Measurements from ENCODE around the gene IFI27.

IFI27 gene

GRCh38 chr14:94125659-94126418 is 15.3 kb downstream of the IFI27 start:
- TF ChIP-seq POLR2A (IDR thresholded peaks at IDR 0.05; ENCODE audit: low read depth, low read length) = no peak
- FAIRE-seq (no peak), DNase-seq (ENCODE audit: insufficient read length, low spot score) (no peak)

DNA sequence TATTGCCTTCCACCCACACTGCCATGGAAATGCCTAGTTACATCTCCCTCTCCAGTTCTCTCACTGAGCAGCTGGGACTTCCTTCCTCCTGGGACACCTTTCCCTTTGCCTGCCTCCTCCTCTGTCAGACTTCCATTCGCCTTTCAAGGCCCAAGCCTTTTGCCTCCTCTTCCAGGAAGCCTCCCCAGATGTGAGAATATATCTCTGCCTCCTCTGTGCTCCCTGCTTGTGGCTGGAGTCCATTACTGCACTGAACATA is 15.8 kb downstream of the IFI27 start:
- FAIRE-seq (no peak), DNase-seq (ENCODE audit: insufficient read length, low spot score) (no peak)
- no peak for TF ChIP-seq POLR2A (IDR thresholded peaks at IDR 0.05; ENCODE audit: low read depth, low read length)

- DNase-seq (ENCODE audit: insufficient read length, low spot score) = no peak
- TF ChIP-seq POLR2A (IDR thresholded peaks at IDR 0.05; ENCODE audit: low read depth, low read length) = no peak
- no peak for FAIRE-seq
These were observed 16.3 kb downstream of the IFI27 start for GRCh38 chr14:94126800-94127199.

- DNase-seq (ENCODE audit: insufficient read length, low spot score) (no peak), FAIRE-seq (no peak)
- TF ChIP-seq POLR2A (IDR thresholded peaks at IDR 0.05; ENCODE audit: low read depth, low read length) = no peak
These were observed 16.8 kb downstream of the IFI27 start for GRCh38 chr14:94127330-94127729.

GRCh38 chr14:94128216-94128839 is 17.8 kb downstream of the IFI27 start:
- DNase-seq (ENCODE audit: insufficient read length, low spot score) = no peak
- FAIRE-seq = no peak
- no peak for TF ChIP-seq POLR2A (IDR thresholded peaks at IDR 0.05; ENCODE audit: low read depth, low read length)

- DNase-seq (ENCODE audit: insufficient read length, low spot score) = peak; percentile 88
- TF ChIP-seq POLR2A (IDR thresholded peaks at IDR 0.05; ENCODE audit: low read depth, low read length) = peak; percentile 68
- FAIRE-seq = peak; percentile 89
These were observed 18.7 kb downstream of the IFI27 start, which contains the start of gene IFI27L2 for GRCh38 chr14:94129111-94129757. Gene IFI27L2, minus strand, starts transcription at chr14:94129604. Its CDS starts 40 bp downstream, at chr14:94129564.

DNA sequence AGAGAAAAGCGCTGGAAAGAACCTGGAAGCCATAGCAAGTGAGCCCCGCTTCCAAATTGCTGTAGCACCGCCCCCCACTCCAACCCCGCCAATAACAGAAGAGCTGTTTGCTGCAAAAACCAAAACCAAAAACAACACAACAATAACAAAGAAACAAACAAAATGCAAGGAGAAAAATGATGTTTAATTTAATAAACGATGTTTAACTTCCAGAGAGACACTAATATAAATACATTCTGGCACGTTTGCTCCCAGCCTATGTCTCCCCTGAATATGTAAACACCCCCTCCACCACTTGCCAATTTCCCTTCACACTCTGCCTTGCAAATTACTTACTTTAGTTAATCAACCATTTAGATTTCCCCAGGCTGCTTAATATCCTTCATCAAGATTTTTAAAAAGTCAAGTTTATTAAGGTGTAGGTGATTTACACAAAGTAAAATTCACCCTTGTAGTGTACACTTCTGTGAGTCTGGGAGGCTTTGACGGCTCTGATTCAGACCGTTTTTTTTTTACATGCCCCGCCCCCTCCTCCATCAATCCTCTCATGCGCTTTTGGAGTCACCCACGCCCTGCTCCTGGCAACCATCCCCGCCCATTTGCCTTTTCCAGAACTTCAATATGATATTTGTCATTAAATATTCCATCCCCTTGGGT is 19.4 kb downstream of the IFI27 start:
- TF ChIP-seq POLR2A (IDR thresholded peaks at IDR 0.05; ENCODE audit: low read depth, low read length) = no peak
- DNase-seq (ENCODE audit: insufficient read length, low spot score) (peak; percentile 36), FAIRE-seq (peak; percentile 86)

DNA sequence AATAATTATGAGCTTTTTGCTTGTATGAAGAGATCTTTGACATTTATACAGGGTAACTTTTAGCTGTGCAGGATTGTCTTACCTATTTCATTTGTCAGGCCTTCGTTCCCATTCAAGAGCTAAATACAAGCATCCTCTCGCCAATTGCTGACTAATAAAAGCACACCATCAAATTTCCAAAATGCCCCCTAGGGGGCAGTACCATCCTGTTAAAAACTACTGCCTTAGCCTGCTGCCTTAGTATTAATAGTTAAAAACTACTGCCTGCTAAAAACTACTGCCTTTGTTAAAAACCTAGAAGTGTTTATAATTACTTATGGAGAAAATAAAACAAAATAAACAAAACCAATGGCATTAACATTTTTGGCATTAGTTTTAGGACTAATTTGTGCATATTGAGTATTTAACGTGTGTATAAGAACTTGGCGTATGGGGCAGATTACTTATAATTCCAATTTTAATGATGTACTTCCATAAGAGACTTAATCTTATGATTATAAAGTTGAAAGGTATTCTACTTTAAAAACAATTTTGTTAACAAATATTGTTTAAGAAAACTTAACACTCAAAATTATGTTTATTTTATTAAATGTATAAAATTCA is 21.9 kb downstream of the IFI27 start:
- no peak for TF ChIP-seq POLR2A (IDR thresholded peaks at IDR 0.05; ENCODE audit: low read depth, low read length)
- FAIRE-seq (peak; percentile 88), DNase-seq (ENCODE audit: insufficient read length, low spot score) (no peak)

DNA sequence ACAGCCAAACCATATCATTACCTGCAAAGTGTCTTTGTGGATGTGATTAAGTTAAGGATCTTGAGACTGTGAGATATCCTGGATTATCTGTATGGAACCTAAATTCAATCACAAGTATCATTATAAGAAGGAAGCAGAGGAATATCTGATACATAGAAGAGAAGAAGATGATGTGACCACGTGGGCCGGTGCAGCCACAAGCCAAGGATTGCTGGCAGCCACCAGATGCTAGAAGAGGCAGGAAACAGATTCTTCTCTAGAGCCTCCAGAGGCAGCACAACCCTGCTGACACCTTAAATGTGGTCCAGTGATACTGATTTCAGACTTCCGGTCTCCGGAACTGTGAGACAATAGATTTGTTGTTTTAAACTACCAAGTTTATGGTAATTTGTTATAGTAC is 24.9 kb downstream of the IFI27 start:
- no peak for TF ChIP-seq POLR2A (IDR thresholded peaks at IDR 0.05; ENCODE audit: low read depth, low read length)
- FAIRE-seq = no peak
- no peak for DNase-seq (ENCODE audit: insufficient read length, low spot score)

GRCh38 chr14:94136575-94137331 is 26.2 kb downstream of the IFI27 start:
- DNase-seq (ENCODE audit: insufficient read length, low spot score) = peak; percentile 55
- no peak for TF ChIP-seq POLR2A (IDR thresholded peaks at IDR 0.05; ENCODE audit: low read depth, low read length)
- peak; percentile 98 for FAIRE-seq

GRCh38 chr14:94138251-94138650 is 27.7 kb downstream of the IFI27 start:
- DNase-seq (ENCODE audit: insufficient read length, low spot score) = no peak

DNA sequence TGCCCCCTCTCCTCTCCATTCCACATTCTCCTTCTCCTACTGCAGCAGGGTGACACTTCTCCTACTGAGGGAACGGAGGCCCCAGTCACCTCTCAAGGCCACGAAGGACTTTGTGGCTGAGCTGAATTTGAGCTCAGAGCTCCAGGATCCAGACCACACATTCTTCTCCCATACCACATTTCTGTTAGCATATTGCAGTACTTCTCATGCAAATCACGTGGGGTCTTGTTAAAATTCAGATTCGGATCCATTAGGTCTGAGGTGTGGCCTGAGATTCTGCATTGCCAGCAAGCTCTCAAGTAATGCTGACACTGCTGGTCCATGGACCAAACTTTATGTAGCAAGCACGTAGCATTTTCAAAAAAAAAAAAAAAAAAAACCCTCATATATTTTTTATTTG is 28.5 kb downstream of the IFI27 start:
- DNase-seq (ENCODE audit: insufficient read length, low spot score) (no peak), FAIRE-seq (no peak)
- TF ChIP-seq POLR2A (IDR thresholded peaks at IDR 0.05; ENCODE audit: low read depth, low read length) = no peak

More at GRCh38 chr14:94138251-94138650, 27.7 kb downstream of the IFI27 start:
- TF ChIP-seq POLR2A (IDR thresholded peaks at IDR 0.05; ENCODE audit: low read depth, low read length) = no peak
- FAIRE-seq = no peak

DNA sequence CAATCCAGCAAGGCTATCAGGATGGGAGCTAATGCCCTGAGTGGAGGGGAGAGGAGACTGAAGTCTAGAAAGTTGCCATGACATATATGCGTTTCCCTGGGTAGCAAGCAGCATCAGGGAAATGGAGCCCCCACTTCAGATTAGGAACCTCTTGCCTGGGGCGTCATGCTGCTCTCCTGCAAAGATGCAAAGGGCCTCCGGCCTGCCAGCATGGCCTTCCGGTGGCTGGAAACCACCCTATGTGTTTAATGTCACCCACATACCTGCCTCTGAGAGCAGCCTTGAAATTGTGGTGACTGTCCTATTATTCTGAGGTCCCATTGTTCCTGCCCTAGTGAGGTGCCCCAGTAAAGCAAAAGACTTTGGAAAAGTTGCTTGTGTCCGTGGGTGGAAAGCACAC is 28.9 kb downstream of the IFI27 start:
- no peak for FAIRE-seq
- DNase-seq (ENCODE audit: insufficient read length, low spot score) = no peak
- TF ChIP-seq POLR2A (IDR thresholded peaks at IDR 0.05; ENCODE audit: low read depth, low read length) = no peak
